COR-L47 (cell line): ENCODE measurements around the gene OIP5.
"Not testable (repeated sequence)": the region's sequence is repeated elsewhere in the genome, so short reads cannot be mapped to it uniquely, and the experiment has no call there.

ENCODE experiments used
- DNase-seq: peaks from one replicate; lab custom pipeline; 2025; lab: John Stamatoyannopoulos, UW

The OIP5 gene

GRCh38 chr15:41332194-41333025, at the start of gene OIP5, which contains the start of gene NUSAP1:
OIP5 (minus strand) TSS chr15:41332591; CDS start chr15:41332561, 30 bp downstream.
NUSAP1 (plus strand) TSS chr15:41332881; CDS start chr15:41332958, 77 bp downstream.
- peak; percentile 100 for DNase-seq

- no peak for DNase-seq
These were observed 45.6 kb upstream of the OIP5 start for GRCh38 chr15:41377978-41378377.

- DNase-seq: no peak
These were observed 35.0 kb upstream of the OIP5 start for GRCh38 chr15:41367418-41367817.

- DNase-seq: no peak
These were observed 22.0 kb upstream of the OIP5 start for GRCh38 chr15:41354371-41354770.

GRCh38 chr15:41350057-41350717, 17.8 kb upstream of the OIP5 start:
- DNase-seq: no peak

GRCh38 chr15:41347236-41347635, 14.8 kb upstream of the OIP5 start:
- no peak for DNase-seq

- DNase-seq: no peak
These were observed 9.1 kb upstream of the OIP5 start for GRCh38 chr15:41341519-41341918.

GRCh38 chr15:41340189-41340695, 7.9 kb upstream of the OIP5 start:
- DNase-seq: no peak

- DNase-seq: no peak
These were observed 5.5 kb upstream of the OIP5 start for GRCh38 chr15:41337631-41338522.

- DNase-seq: no peak
These were observed 4.7 kb upstream of the OIP5 start for GRCh38 chr15:41337047-41337446.

GRCh38 chr15:41336549-41336948, 4.2 kb upstream of the OIP5 start:
- no peak for DNase-seq

- no peak for DNase-seq
These were observed 2.1 kb upstream of the OIP5 start for GRCh38 chr15:41334293-41335120.

GRCh38 chr15:41333026-41333562, 703 bp upstream of the OIP5 start:
- DNase-seq: no peak

- no peak for DNase-seq
These were observed 578 bp downstream of the OIP5 start for GRCh38 chr15:41331833-41332193.

- DNase-seq: no peak
These were observed 1.1 kb downstream of the OIP5 start for GRCh38 chr15:41331281-41331680.

GRCh38 chr15:41323611-41324010, 8.8 kb downstream of the OIP5 start:
- no peak for DNase-seq

- not testable (repeated sequence) for DNase-seq
These were observed 11.5 kb downstream of the OIP5 start for GRCh38 chr15:41320805-41321330.

GRCh38 chr15:41309226-41309905, 23.0 kb downstream of the OIP5 start:
- DNase-seq: no peak

- no peak for DNase-seq
These were observed 24.7 kb downstream of the OIP5 start for GRCh38 chr15:41307679-41308078.

- DNase-seq: no peak
These were observed 28.1 kb downstream of the OIP5 start for GRCh38 chr15:41304149-41304770.
